ENCODE data around the gene GALNTL6.

DNA sequence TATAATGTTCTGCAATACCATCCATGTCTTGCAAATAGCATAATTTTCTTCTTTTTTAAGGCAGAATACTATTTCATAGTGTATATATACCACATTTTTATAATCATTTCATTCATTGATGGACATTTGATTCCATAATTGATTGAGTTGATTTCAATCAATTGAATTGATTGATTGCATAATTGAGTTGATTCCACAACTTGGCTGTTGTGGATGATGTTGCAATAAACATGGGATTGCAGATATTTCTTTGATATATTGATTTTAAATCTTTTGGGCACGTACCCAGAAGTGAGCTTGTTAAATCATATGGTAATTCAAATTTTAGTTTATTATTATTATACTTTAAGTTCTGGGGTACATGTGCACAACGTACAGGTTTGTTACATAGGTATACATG lies 232.8 kb downstream of the GALNTL6 start:
- TF ChIP-seq, protein P1, sequence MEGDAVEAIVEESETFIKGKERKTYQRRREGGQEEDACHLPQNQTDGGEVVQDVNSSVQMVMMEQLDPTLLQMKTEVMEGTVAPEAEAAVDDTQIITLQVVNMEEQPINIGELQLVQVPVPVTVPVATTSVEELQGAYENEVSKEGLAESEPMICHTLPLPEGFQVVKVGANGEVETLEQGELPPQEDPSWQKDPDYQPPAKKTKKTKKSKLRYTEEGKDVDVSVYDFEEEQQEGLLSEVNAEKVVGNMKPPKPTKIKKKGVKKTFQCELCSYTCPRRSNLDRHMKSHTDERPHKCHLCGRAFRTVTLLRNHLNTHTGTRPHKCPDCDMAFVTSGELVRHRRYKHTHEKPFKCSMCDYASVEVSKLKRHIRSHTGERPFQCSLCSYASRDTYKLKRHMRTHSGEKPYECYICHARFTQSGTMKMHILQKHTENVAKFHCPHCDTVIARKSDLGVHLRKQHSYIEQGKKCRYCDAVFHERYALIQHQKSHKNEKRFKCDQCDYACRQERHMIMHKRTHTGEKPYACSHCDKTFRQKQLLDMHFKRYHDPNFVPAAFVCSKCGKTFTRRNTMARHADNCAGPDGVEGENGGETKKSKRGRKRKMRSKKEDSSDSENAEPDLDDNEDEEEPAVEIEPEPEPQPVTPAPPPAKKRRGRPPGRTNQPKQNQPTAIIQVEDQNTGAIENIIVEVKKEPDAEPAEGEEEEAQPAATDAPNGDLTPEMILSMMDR (IDR thresholded peaks at IDR 0.05; ENCODE audit: insufficient read depth, low read depth, low read length): no peak
- TF ChIP-seq EZH2 (IDR thresholded peaks at IDR 0.05; ENCODE audit: insufficient read depth, low read length): no peak
